ENCODE measurements around the gene PIP5K1B. TPM values are rescaled to one million over a fixed set of nuclear protein-coding genes. Genes with fewer than 3 reads are reported as not detected.

PIP5K1B gene
- total RNA-seq, 1 experiment from 2014 or later: 0.20 TPM

DNA sequence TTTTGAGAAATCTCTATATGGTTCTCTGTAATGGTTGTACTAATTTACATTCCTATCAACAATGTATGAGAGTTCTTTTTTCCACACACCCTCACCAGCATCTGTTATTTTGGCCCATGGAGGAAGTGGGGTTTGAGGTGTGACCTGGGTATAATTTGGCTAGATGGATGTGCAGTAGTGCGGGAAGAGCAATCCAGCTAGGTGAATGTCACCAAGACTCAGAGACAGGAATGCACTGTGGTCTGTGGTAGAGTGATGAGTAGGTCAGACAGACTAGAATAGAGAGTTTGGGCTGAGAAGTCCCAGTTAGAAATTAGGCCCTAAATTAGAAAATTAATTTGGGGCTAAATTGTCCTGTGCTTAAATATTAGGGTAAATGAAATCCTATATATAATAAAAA, 32.8 kb upstream of the PIP5K1B start (continued):
- TF ChIP-seq CEBPB (IDR thresholded peaks at IDR 0.05; ENCODE audit: low read depth): no peak

- TF ChIP-seq SRF (IDR thresholded peaks at IDR 0.05; ENCODE audit: low read depth) (no peak), ZNF274 (IDR thresholded peaks at IDR 0.05; ENCODE audit: low read depth, low read length) (no peak), ELF1 (IDR thresholded peaks at IDR 0.05; ENCODE audit: borderline replicate concordance, low read depth) (no peak), TCF7L2 (IDR thresholded peaks at IDR 0.05; ENCODE audit: borderline replicate concordance, extremely low read depth, insufficient read depth, insufficient read length) (no peak), FOSL1 (IDR thresholded peaks at IDR 0.05; ENCODE audit: low read depth) (no peak), REST (IDR thresholded peaks at IDR 0.05; ENCODE audit: low read depth) (no peak), ZFX (IDR thresholded peaks at IDR 0.05) (no peak), CEBPB (IDR thresholded peaks at IDR 0.05; ENCODE audit: low read depth) (no peak), CTCF (IDR thresholded peaks at IDR 0.05 in 2 of 3, conservative IDR thresholded peaks at IDR 0.05 in 1 of 3; ENCODE audit: borderline replicate concordance in 1 of 3, insufficient read depth in 1 of 3, low read depth in 2 of 3, low read length in 2 of 3) (no peak), RAD21 (IDR thresholded peaks at IDR 0.05; ENCODE audit: low read depth) (no peak), EZH2 (IDR thresholded peaks at IDR 0.05) (no peak), SIN3A (IDR thresholded peaks at IDR 0.05; ENCODE audit: low read depth) (no peak), EZH2phosphoT487 (IDR thresholded peaks at IDR 0.05; ENCODE audit: borderline replicate concordance) (no peak), YY1 (IDR thresholded peaks at IDR 0.05; ENCODE audit: extremely low read depth, insufficient replicate concordance, low read depth, low read length) (no peak), SP1 (IDR thresholded peaks at IDR 0.05; ENCODE audit: low read depth) (no peak), EGR1 (IDR thresholded peaks at IDR 0.05; ENCODE audit: low read depth) (no peak), POLR2A (IDR thresholded peaks at IDR 0.05; ENCODE audit: borderline replicate concordance, extremely low read depth, insufficient read depth, insufficient read length) (no peak), JUND (IDR thresholded peaks at IDR 0.05) (no peak)
- TF ChIP-seq, protein P1, sequence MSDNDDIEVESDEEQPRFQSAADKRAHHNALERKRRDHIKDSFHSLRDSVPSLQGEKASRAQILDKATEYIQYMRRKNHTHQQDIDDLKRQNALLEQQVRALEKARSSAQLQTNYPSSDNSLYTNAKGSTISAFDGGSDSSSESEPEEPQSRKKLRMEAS (IDR thresholded peaks at IDR 0.05): no peak
- ChIA-PET POLR2A (no interaction called here), RAD21 (ENCODE audit: low non-redundant PET in 1 of 2, low total read pairs in 2 of 2, uncharacterized antibody in 2 of 2, unreplicated experiment in 2 of 2) (no interaction called here), CTCF (interaction anchor here (1.3 kb wide), 1 partner anchor 13 kb away, joined by 5 read pairs; no protein-coding TSS in a partner anchor)
- DNase-seq (ENCODE audit: low read depth, low spot score) (no peak), ATAC-seq (no peak)
- intact Hi-C loops (cut with micrococcal nuclease): no loop called here
- no peak overlapping the region for H3K27ac ChIP-seq (ENCODE audit: low read depth, low read length)
- peaks cover 32% of the 10 kb centered on the region for H3K27me3 ChIP-seq (ENCODE audit: insufficient read depth, low read length)
- no peak overlapping the region for H3K4me2 ChIP-seq (ENCODE audit: low read length)
- no TSS peak for BruUV-seq (replicated peaks)
- H3K4me1 ChIP-seq (ENCODE audit: control insufficient read depth in 1 of 2, insufficient read depth in 2 of 2, low read length in 2 of 2): no peaks in the 10 kb centered on the region
- no peaks in the 10 kb centered on the region for H4K20me1 ChIP-seq (ENCODE audit: insufficient read depth)
- no peaks in the 10 kb centered on the region for H3K9me3 ChIP-seq (ENCODE audit: control insufficient read depth in 1 of 2, insufficient read depth in 1 of 2, low read depth in 1 of 2, low read length in 2 of 2)
- H3K9ac ChIP-seq (ENCODE audit: low read length): no peak overlapping the region
- no peaks in the 10 kb centered on the region for H3K36me3 ChIP-seq (ENCODE audit: control insufficient read depth in 1 of 2, insufficient read depth in 2 of 2, low read length in 2 of 2)
- H2AFZ ChIP-seq (ENCODE audit: low read depth, low read length, poor library complexity, severe bottlenecking): no peak overlapping the region
- H3K4me3 ChIP-seq (replicated peaks in 1 of 2; ENCODE audit: low read depth in 1 of 2, low read length in 2 of 2): no peak overlapping the region
- no peaks in the 10 kb centered on the region for H3K9me2 ChIP-seq (ENCODE audit: insufficient read depth)
- H3K79me2 ChIP-seq (ENCODE audit: insufficient read depth, low read length): no peaks in the 10 kb centered on the region
These were observed 32.4 kb upstream of the PIP5K1B start for GRCh38 chr9:68672625-68673024.

Measured in HCT116 (cell line).